Glutamatergic neuron (in vitro differentiated cells): ENCODE data around the gene TMEM192. TPM values are rescaled to one million over a fixed set of nuclear protein-coding genes. Genes with fewer than 3 reads are reported as not detected.
"Not testable (repeated sequence)": the region's sequence is repeated elsewhere in the genome, so short reads cannot be mapped to it uniquely, and the experiment has no call there.

Experiments used
- DNase-seq: peaks from one replicate; pipeline ENCODE4 v3.0.0; 2022
- H3K27ac Mint-ChIP-seq: one replicate; pipeline ENCODE4 v1.8.0; 2020; ENCODE audit warnings: mild to moderate bottlenecking, mixed read lengths, inconsistent platforms; ENCODE audit not compliant: unreplicated experiment
- H3K27me3 Mint-ChIP-seq: one replicate; pipeline ENCODE4 v1.8.0; 2020; ENCODE audit warnings: mild to moderate bottlenecking, moderate library complexity, mixed read lengths, inconsistent platforms; ENCODE audit not compliant: unreplicated experiment
- H3K36me3 Mint-ChIP-seq: one replicate; pipeline ENCODE4 v1.8.0; 2020; ENCODE audit warnings: mild to moderate bottlenecking, mixed read lengths, inconsistent platforms; ENCODE audit not compliant: unreplicated experiment
- H3K4me1 Mint-ChIP-seq: one replicate; pipeline ENCODE4 v1.8.0; 2020; ENCODE audit warnings: mild to moderate bottlenecking, low read depth, mixed read lengths, inconsistent platforms; ENCODE audit not compliant: unreplicated experiment
- H3K4me3 Mint-ChIP-seq: one replicate; pipeline ENCODE4 v1.8.0; 2020; ENCODE audit warnings: mild to moderate bottlenecking, mixed read lengths, inconsistent platforms; ENCODE audit not compliant: unreplicated experiment
- H3K9me3 Mint-ChIP-seq: one replicate; pipeline ENCODE4 v1.8.0; 2020; ENCODE audit warnings: mild to moderate bottlenecking, moderate library complexity, mixed read lengths, inconsistent platforms; ENCODE audit not compliant: unreplicated experiment
- CTCF ChIP-seq: fragments of 200-600 bp; sonication (generic); IDR thresholded peaks from one replicate; pipeline ENCODE4 v1.5.0; 2021; ENCODE audit not compliant: partially characterized antibody, unreplicated experiment
- total RNA-seq: library from RNA; stranded (reverse); fragmentation: NEBNext Ultra II Directional; extraction: Animal tissue kit (Norgen Biotek cat#: 25700); gene quantifications from one replicate; pipeline ENCODE4 v1.2.1, GENCODE V29; 2021; ENCODE audit not compliant: unreplicated experiment

Gene TMEM192
- total RNA-seq, 1 donor from 2014 or later, result 16.9 TPM

- H3K27ac Mint-ChIP-seq, result no peak overlapping the region
- H3K27me3 Mint-ChIP-seq, result no peaks in the 10 kb centered on the region
- no peak overlapping the region for H3K4me3 Mint-ChIP-seq
- DNase-seq, result no peak
- no peak for TF ChIP-seq CTCF
- peaks cover 2% of the 10 kb centered on the region for H3K9me3 Mint-ChIP-seq
- no peaks in the 10 kb centered on the region for H3K4me1 Mint-ChIP-seq
- H3K36me3 Mint-ChIP-seq, result no peaks in the 10 kb centered on the region
Observed at GRCh38 chr4:165085946-165086345, 26.7 kb downstream of the TMEM192 start.

- H3K4me1 Mint-ChIP-seq, H3K36me3 Mint-ChIP-seq, DNase-seq, H3K9me3 Mint-ChIP-seq, H3K27ac Mint-ChIP-seq, H3K4me3 Mint-ChIP-seq, H3K27me3 Mint-ChIP-seq: not testable (repeated sequence)
Observed at GRCh38 chr4:165084787-165085186, 27.9 kb downstream of the TMEM192 start.

DNA sequence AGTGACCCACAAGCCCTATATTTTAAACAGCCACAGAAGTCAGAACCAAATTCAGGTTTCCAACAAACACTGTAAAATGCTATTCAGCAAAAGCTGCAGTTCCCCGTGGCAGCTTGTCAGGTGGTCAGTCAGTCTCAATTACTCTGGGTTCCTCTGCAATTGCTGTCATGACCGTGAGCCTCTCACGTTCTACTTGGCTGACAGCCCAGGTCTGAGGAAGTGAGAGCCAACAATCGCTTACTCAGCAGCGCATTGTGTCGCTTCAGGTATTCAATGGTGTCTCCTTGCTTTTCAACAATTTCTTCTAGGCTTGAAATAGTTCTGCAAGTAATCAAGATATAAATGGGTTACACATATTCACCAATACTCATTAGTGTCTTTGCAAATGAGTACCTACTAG lies 33.2 kb downstream of the TMEM192 start:
- Mint-ChIP-seq H3K27ac (no peak overlapping the region), H3K9me3 (no peaks in the 10 kb centered on the region), H3K4me1 (no peaks in the 10 kb centered on the region), H3K27me3 (no peaks in the 10 kb centered on the region), H3K36me3 (no peaks in the 10 kb centered on the region), H3K4me3 (no peak overlapping the region)
- no peak for DNase-seq
- TF ChIP-seq CTCF, result no peak

GRCh38 chr4:165077034-165077578 lies 35.6 kb downstream of the TMEM192 start:
- Mint-ChIP-seq H3K27ac (no peak overlapping the region), H3K36me3 (no peaks in the 10 kb centered on the region), H3K27me3 (peaks cover 4% of the 10 kb centered on the region), H3K4me3 (no peak overlapping the region), H3K9me3 (no peaks in the 10 kb centered on the region), H3K4me1 (no peaks in the 10 kb centered on the region)
- TF ChIP-seq CTCF, result no peak
- DNase-seq, result no peak

GRCh38 chr4:165073346-165073745 lies 39.3 kb downstream of the TMEM192 start:
- not testable (repeated sequence) for DNase-seq, H3K4me3 Mint-ChIP-seq, H3K4me1 Mint-ChIP-seq, H3K9me3 Mint-ChIP-seq, H3K36me3 Mint-ChIP-seq, H3K27me3 Mint-ChIP-seq, H3K27ac Mint-ChIP-seq

- Mint-ChIP-seq H3K9me3 (peaks cover 4% of the 10 kb centered on the region), H3K36me3 (no peaks in the 10 kb centered on the region), H3K4me3 (no peak overlapping the region), H3K27ac (no peak overlapping the region), H3K4me1 (no peaks in the 10 kb centered on the region), H3K27me3 (peaks cover 4% of the 10 kb centered on the region)
- DNase-seq, result no peak
- TF ChIP-seq CTCF, result no peak
Observed at GRCh38 chr4:165070560-165070959, 42.1 kb downstream of the TMEM192 start.
